Uterine smooth muscle cell (primary cell): ENCODE data around the gene YWHAH. TPM values are rescaled to one million over a fixed set of nuclear protein-coding genes. Genes with fewer than 3 reads are reported as not detected.

Experiments used
- total RNA-seq: library from RNA; depleted of rRNA; stranded (reverse); fragments of >200 nt; gene quantifications from 2 replicates; pipeline ENCODE4 v1.2.3, GENCODE V29; 2014

YWHAH gene
- total RNA-seq, result 80.7 and 173 TPM in 2 replicates

DNA sequence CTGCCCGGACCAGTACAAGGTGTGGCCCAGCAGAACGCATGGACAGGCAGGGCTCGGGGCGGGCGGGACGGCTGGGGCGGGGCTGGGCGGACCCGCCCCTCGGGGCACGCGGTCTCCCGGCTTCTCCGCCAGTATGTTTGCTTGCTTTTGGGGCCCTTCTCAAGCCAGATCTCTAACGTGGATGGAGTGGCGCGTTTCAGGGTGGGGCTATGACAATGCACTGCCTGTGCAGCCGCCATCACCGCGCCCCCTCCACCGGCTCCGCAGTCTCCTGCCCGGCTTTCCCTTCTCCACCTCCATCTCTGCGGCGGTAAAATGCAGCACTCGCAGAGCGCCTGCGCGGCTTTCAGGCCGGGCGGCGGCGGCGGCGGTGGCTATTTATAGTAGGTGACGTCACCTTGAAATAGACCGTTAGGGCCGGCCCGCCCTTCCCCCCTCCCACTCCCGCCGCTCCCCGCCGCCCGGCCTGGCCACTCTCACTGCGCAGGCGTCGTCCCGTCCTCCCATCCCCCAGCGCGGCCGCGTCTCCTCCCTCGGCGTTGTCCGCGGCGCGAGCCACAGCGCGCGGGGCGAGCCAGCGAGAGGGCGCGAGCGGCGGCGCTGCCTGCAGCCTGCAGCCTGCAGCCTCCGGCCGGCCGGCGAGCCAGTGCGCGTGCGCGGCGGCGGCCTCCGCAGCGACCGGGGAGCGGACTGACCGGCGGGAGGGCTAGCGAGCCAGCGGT, at the start of gene YWHAH:
YWHAH (plus strand) TSS at position 558 of the 722 bp plus-strand sequence. CDS start 199 bp downstream, outside the sequence.

Other genes with a start within 250 kb of the YWHAH start
- gene PRR14L, start 194.4 kb upstream of the YWHAH start, total RNA-seq, result 15.9 and 21.8 TPM in 2 replicates
- gene DEPDC5, start 190.5 kb upstream of the YWHAH start, total RNA-seq, result 11.5 and 14.4 TPM in 2 replicates
- gene SLC5A1, start 98.7 kb downstream of the YWHAH start, total RNA-seq, result not detected in 2 replicates
- not detected in 2 replicates for gene C22orf42, start 214.8 kb downstream of the YWHAH start, total RNA-seq